Endothelial cell of umbilical vein (primary cell): ENCODE data around the gene ZNF438.

Experiments
- CTCF ChIP-seq, 2 donors: IDR thresholded peaks; 1 replicate in 1 of 2; 2 replicates in 1 of 2; pipeline ENCODE4 v1.5.1; 2011; ENCODE audit warnings: low read length in 2 of 2, mild to moderate bottlenecking in 2 of 2, moderate library complexity in 2 of 2, control low read depth in 1 of 2, inconsistent platforms in 1 of 2, low read depth in 1 of 2; ENCODE audit not compliant: insufficient read depth in 1 of 2; ENCODE audit errors: extremely low read depth in 1 of 2
- EZH2 ChIP-seq: IDR thresholded peaks from 2 replicates; pipeline ENCODE4 v1.6.1; 2012; ENCODE audit warnings: borderline replicate concordance, low read depth, mild to moderate bottlenecking, moderate library complexity, low read length, inconsistent platforms; ENCODE audit not compliant: severe bottlenecking
- POLR2A ChIP-seq: IDR thresholded peaks from 2 replicates; pipeline ENCODE4 v1.6.1; 2012; ENCODE audit warnings: low read depth, mild to moderate bottlenecking, control low read depth, low read length
- POLR2AphosphoS5 ChIP-seq: IDR thresholded peaks from 2 replicates; pipeline ENCODE4 v1.6.1; 2012; ENCODE audit warnings: low read depth, mild to moderate bottlenecking, control low read depth, low read length, moderate library complexity; ENCODE audit not compliant: insufficient read depth

DNA sequence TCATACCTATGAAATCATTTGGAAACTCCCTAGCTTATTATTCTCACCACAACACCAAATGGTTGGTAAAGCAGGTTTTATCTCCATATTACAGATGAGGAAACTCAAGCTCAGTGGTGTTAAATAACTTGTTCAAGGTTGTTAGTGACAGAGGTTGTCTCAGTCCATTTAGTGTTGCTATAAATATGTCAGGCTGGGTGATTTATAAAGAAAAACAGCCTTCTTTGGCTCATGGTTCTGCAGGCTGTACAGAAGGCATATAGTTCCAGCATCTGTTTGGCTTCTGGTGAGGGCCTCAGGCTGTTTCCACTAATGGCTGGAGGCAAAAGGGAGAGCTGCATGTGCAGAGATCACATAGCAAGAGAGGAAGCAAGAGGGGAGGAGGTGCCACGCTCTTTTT is 96.6 kb downstream of the ZNF438 start:
- TF ChIP-seq POLR2AphosphoS5 (no peak), CTCF (IDR thresholded peaks at IDR 0.05; ENCODE audit: extremely low read depth in 1 of 2, insufficient read depth in 1 of 2, low read depth in 1 of 2, low read length in 2 of 2) (no peak), POLR2A (no peak), EZH2 (no peak)
